ENCODE measurements around the gene SEC24C. TPM values are rescaled to one million over a fixed set of nuclear protein-coding genes. Genes with fewer than 3 reads are reported as not detected.
"Not testable (repeated sequence)": the region's sequence is repeated elsewhere in the genome, so short reads cannot be mapped to it uniquely, and the experiment has no call there.

SEC24C gene
- total RNA-seq, 4 donors from 2014 or later = 25.3 to 75.9 (median 40.1) TPM

GRCh38 chr10:73791871-73792400 lies 47.8 kb downstream of the SEC24C start:
- DNase-seq = no peak
- no peaks in the 10 kb centered on the region for H3K36me3 ChIP-seq
- no peak overlapping the region for H3K27ac ChIP-seq
- no peaks in the 10 kb centered on the region for H3K27me3 ChIP-seq
- H3K4me3 ChIP-seq = no peak overlapping the region
- H3K4me1 ChIP-seq = no peaks in the 10 kb centered on the region
- TF ChIP-seq CTCF (IDR thresholded peaks at IDR 0.05) (no peak), POLR2A (IDR thresholded peaks at IDR 0.05) (no peak)
- H3K9me3 ChIP-seq = no peaks in the 10 kb centered on the region
- intact Hi-C loops (cut with DNase I; ENCODE audit: low total_unique reads) = no loop called here

- intact Hi-C loops (cut with DNase I; ENCODE audit: low total_unique reads) = no loop called here
- H3K27me3 ChIP-seq = no peaks in the 10 kb centered on the region
- H3K36me3 ChIP-seq = no peaks in the 10 kb centered on the region
- no peak overlapping the region for H3K4me3 ChIP-seq
- no peaks in the 10 kb centered on the region for H3K9me3 ChIP-seq
- DNase-seq = no peak
- TF ChIP-seq CTCF (IDR thresholded peaks at IDR 0.05) = no peak
- TF ChIP-seq POLR2A (IDR thresholded peaks at IDR 0.05) = no peak
- H3K4me1 ChIP-seq = no peaks in the 10 kb centered on the region
- no peak overlapping the region for H3K27ac ChIP-seq
Measured at GRCh38 chr10:73793456-73793855, 49.3 kb downstream of the SEC24C start.

GRCh38 chr10:73795491-73795890 lies 51.3 kb downstream of the SEC24C start:
- H3K36me3 ChIP-seq = not testable (repeated sequence)

GRCh38 chr10:73796035-73796434 lies 51.9 kb downstream of the SEC24C start:
- intact Hi-C loops (cut with DNase I; ENCODE audit: low total_unique reads); H3K36me3 ChIP-seq; DNase-seq: not testable (repeated sequence)

More at GRCh38 chr10:73795491-73795890, 51.3 kb downstream of the SEC24C start:
- H3K27ac ChIP-seq; H3K4me1 ChIP-seq; H3K27me3 ChIP-seq; intact Hi-C loops (cut with DNase I; ENCODE audit: low total_unique reads); DNase-seq; H3K9me3 ChIP-seq; H3K4me3 ChIP-seq: not testable (repeated sequence)

GRCh38 chr10:73796766-73797165 lies 52.6 kb downstream of the SEC24C start:
- intact Hi-C loops (cut with DNase I; ENCODE audit: low total_unique reads) = no loop called here
- no peaks in the 10 kb centered on the region for H3K4me1 ChIP-seq
- H3K36me3 ChIP-seq = no peaks in the 10 kb centered on the region
- no peak overlapping the region for H3K4me3 ChIP-seq
- H3K9me3 ChIP-seq = no peaks in the 10 kb centered on the region
- no peak for DNase-seq
- H3K27ac ChIP-seq = no peak overlapping the region
- TF ChIP-seq CTCF (IDR thresholded peaks at IDR 0.05) = no peak
- no peaks in the 10 kb centered on the region for H3K27me3 ChIP-seq

More at GRCh38 chr10:73796035-73796434, 51.9 kb downstream of the SEC24C start:
- not testable (repeated sequence) for H3K4me3 ChIP-seq, H3K27ac ChIP-seq, H3K4me1 ChIP-seq, H3K9me3 ChIP-seq, H3K27me3 ChIP-seq

GRCh38 chr10:73797324-73798025 lies 53.3 kb downstream of the SEC24C start:
- H3K27ac ChIP-seq = no peak overlapping the region
- no peaks in the 10 kb centered on the region for H3K9me3 ChIP-seq
- no peaks in the 10 kb centered on the region for H3K27me3 ChIP-seq
- H3K4me1 ChIP-seq = no peaks in the 10 kb centered on the region
- DNase-seq = no peak
- intact Hi-C loops (cut with DNase I; ENCODE audit: low total_unique reads) = no loop called here
- no peaks in the 10 kb centered on the region for H3K36me3 ChIP-seq
- H3K4me3 ChIP-seq = no peak overlapping the region
- TF ChIP-seq CTCF (IDR thresholded peaks at IDR 0.05) (no peak), POLR2A (IDR thresholded peaks at IDR 0.05) (no peak)

Data from uterus (tissue), 4 donors.